ENCODE data around the gene NEURL1. TPM values are rescaled to one million over a fixed set of nuclear protein-coding genes. Genes with fewer than 3 reads are reported as not detected.
A peak's percentile ranks its signal among the peaks of the same experiment; 100 is the strongest.

Gene NEURL1
- total RNA-seq, 1 donor from 2014 or later, result 12.0 TPM

- Histone ChIP-seq H3K36me3 (ENCODE audit: control insufficient read depth in 3 of 3, insufficient read depth in 3 of 3, low read length in 3 of 3) (peaks cover 23 to 33% (median 24%) of the 10 kb centered on the region in 3 donors), H3K27ac (ENCODE audit: low read depth, low read length) (peak overlapping the region; percentile 56), H3K4me3 (ENCODE audit: low read length in 3 of 3) (no peak overlapping the region), H3K27me3 (ENCODE audit: control insufficient read depth in 3 of 3, insufficient read depth in 3 of 3, low read length in 3 of 3) (no peaks in the 10 kb centered on the region), H3K9ac (ENCODE audit: low read depth in 1 of 3, low read length in 3 of 3) (peak overlapping the region in 2 of 3 donors; percentile 33 to 60), H3K4me1 (ENCODE audit: control insufficient read depth in 3 of 3, insufficient read depth in 3 of 3, low read length in 3 of 3) (peaks cover 79 to 91% (median 80%) of the 10 kb centered on the region in 3 donors), H3K9me3 (ENCODE audit: control insufficient read depth in 3 of 3, low read length in 3 of 3) (no peaks in the 10 kb centered on the region)
Observed at GRCh38 chr10:103619424-103620351, 126.2 kb downstream of the NEURL1 start.

GRCh38 chr10:103620352-103620740, 126.8 kb downstream of the NEURL1 start:
- no peak overlapping the region for H3K4me3 ChIP-seq (ENCODE audit: low read length in 3 of 3)
- peaks cover 29 to 39% (median 31%) of the 10 kb centered on the region in 3 donors for H3K36me3 ChIP-seq (ENCODE audit: control insufficient read depth in 3 of 3, insufficient read depth in 3 of 3, low read length in 3 of 3)
- peak overlapping the region in 1 of 3 donors; percentile 40 for H3K9ac ChIP-seq (ENCODE audit: low read depth in 1 of 3, low read length in 3 of 3)
- H3K9me3 ChIP-seq (ENCODE audit: control insufficient read depth in 3 of 3, low read length in 3 of 3), result no peaks in the 10 kb centered on the region
- peaks cover 72 to 85% (median 73%) of the 10 kb centered on the region in 3 donors for H3K4me1 ChIP-seq (ENCODE audit: control insufficient read depth in 3 of 3, insufficient read depth in 3 of 3, low read length in 3 of 3)
- peak overlapping the region; percentile 56 for H3K27ac ChIP-seq (ENCODE audit: low read depth, low read length)
- no peaks in the 10 kb centered on the region for H3K27me3 ChIP-seq (ENCODE audit: control insufficient read depth in 3 of 3, insufficient read depth in 3 of 3, low read length in 3 of 3)

- peaks cover 35 to 46% (median 39%) of the 10 kb centered on the region in 3 donors for H3K36me3 ChIP-seq (ENCODE audit: control insufficient read depth in 3 of 3, insufficient read depth in 3 of 3, low read length in 3 of 3)
- H3K9me3 ChIP-seq (ENCODE audit: control insufficient read depth in 3 of 3, low read length in 3 of 3), result no peaks in the 10 kb centered on the region
- H3K27ac ChIP-seq (ENCODE audit: low read depth, low read length), result peak overlapping the region; percentile 38
- H3K4me3 ChIP-seq (ENCODE audit: low read length in 3 of 3), result peak overlapping the region in 1 of 3 donors; percentile 13
- peaks cover 65 to 78% (median 66%) of the 10 kb centered on the region in 3 donors for H3K4me1 ChIP-seq (ENCODE audit: control insufficient read depth in 3 of 3, insufficient read depth in 3 of 3, low read length in 3 of 3)
- no peaks in the 10 kb centered on the region for H3K27me3 ChIP-seq (ENCODE audit: control insufficient read depth in 3 of 3, insufficient read depth in 3 of 3, low read length in 3 of 3)
- peak overlapping the region in 1 of 3 donors; percentile 50 for H3K9ac ChIP-seq (ENCODE audit: low read depth in 1 of 3, low read length in 3 of 3)
Observed at GRCh38 chr10:103620891-103621782, 127.6 kb downstream of the NEURL1 start.

- no peaks in the 10 kb centered on the region for H3K9me3 ChIP-seq (ENCODE audit: control insufficient read depth in 3 of 3, low read length in 3 of 3)
- peak overlapping the region in 1 of 3 donors; percentile 13 for H3K4me3 ChIP-seq (ENCODE audit: low read length in 3 of 3)
- H3K4me1 ChIP-seq (ENCODE audit: control insufficient read depth in 3 of 3, insufficient read depth in 3 of 3, low read length in 3 of 3), result peaks cover 59 to 71% (median 60%) of the 10 kb centered on the region in 3 donors
- H3K9ac ChIP-seq (ENCODE audit: low read depth in 1 of 3, low read length in 3 of 3), result peak overlapping the region in 2 of 3 donors; percentile 8 to 10
- peak overlapping the region; percentile 38 for H3K27ac ChIP-seq (ENCODE audit: low read depth, low read length)
- no peaks in the 10 kb centered on the region for H3K27me3 ChIP-seq (ENCODE audit: control insufficient read depth in 3 of 3, insufficient read depth in 3 of 3, low read length in 3 of 3)
- H3K36me3 ChIP-seq (ENCODE audit: control insufficient read depth in 3 of 3, insufficient read depth in 3 of 3, low read length in 3 of 3), result peaks cover 39 to 48% (median 43%) of the 10 kb centered on the region in 3 donors
Observed at GRCh38 chr10:103621783-103622125, 128.2 kb downstream of the NEURL1 start.

- no peaks in the 10 kb centered on the region for H3K27me3 ChIP-seq (ENCODE audit: control insufficient read depth in 3 of 3, insufficient read depth in 3 of 3, low read length in 3 of 3)
- peaks cover 40 to 48% (median 48%) of the 10 kb centered on the region in 3 donors for H3K36me3 ChIP-seq (ENCODE audit: control insufficient read depth in 3 of 3, insufficient read depth in 3 of 3, low read length in 3 of 3)
- no peaks in the 10 kb centered on the region for H3K9me3 ChIP-seq (ENCODE audit: control insufficient read depth in 3 of 3, low read length in 3 of 3)
- peak overlapping the region in 1 of 3 donors; percentile 8 for H3K9ac ChIP-seq (ENCODE audit: low read depth in 1 of 3, low read length in 3 of 3)
- peak overlapping the region; percentile 38 for H3K27ac ChIP-seq (ENCODE audit: low read depth, low read length)
- peaks cover 53 to 66% (median 55%) of the 10 kb centered on the region in 3 donors for H3K4me1 ChIP-seq (ENCODE audit: control insufficient read depth in 3 of 3, insufficient read depth in 3 of 3, low read length in 3 of 3)
- H3K4me3 ChIP-seq (ENCODE audit: low read length in 3 of 3), result no peak overlapping the region
Observed at GRCh38 chr10:103622286-103622685, 128.8 kb downstream of the NEURL1 start.

- no peak overlapping the region for H3K27ac ChIP-seq (ENCODE audit: low read depth, low read length)
- peaks cover 46 to 58% (median 47%) of the 10 kb centered on the region in 3 donors for H3K4me1 ChIP-seq (ENCODE audit: control insufficient read depth in 3 of 3, insufficient read depth in 3 of 3, low read length in 3 of 3)
- H3K27me3 ChIP-seq (ENCODE audit: control insufficient read depth in 3 of 3, insufficient read depth in 3 of 3, low read length in 3 of 3), result no peaks in the 10 kb centered on the region
- peak overlapping the region in 1 of 3 donors; percentile 14 for H3K9ac ChIP-seq (ENCODE audit: low read depth in 1 of 3, low read length in 3 of 3)
- peaks cover 41 to 56% (median 51%) of the 10 kb centered on the region in 3 donors for H3K36me3 ChIP-seq (ENCODE audit: control insufficient read depth in 3 of 3, insufficient read depth in 3 of 3, low read length in 3 of 3)
- H3K4me3 ChIP-seq (ENCODE audit: low read length in 3 of 3), result no peak overlapping the region
- no peaks in the 10 kb centered on the region for H3K9me3 ChIP-seq (ENCODE audit: control insufficient read depth in 3 of 3, low read length in 3 of 3)
Observed at GRCh38 chr10:103622935-103623574, 129.6 kb downstream of the NEURL1 start.

- Histone ChIP-seq H3K27me3 (ENCODE audit: control insufficient read depth in 3 of 3, insufficient read depth in 3 of 3, low read length in 3 of 3) (no peaks in the 10 kb centered on the region), H3K9ac (ENCODE audit: low read depth in 1 of 3, low read length in 3 of 3) (no peak overlapping the region), H3K27ac (ENCODE audit: low read depth, low read length) (no peak overlapping the region), H3K9me3 (ENCODE audit: control insufficient read depth in 3 of 3, low read length in 3 of 3) (no peaks in the 10 kb centered on the region), H3K4me1 (ENCODE audit: control insufficient read depth in 3 of 3, insufficient read depth in 3 of 3, low read length in 3 of 3) (peaks cover 19 to 27% (median 20%) of the 10 kb centered on the region in 3 donors), H3K4me3 (ENCODE audit: low read length in 3 of 3) (no peak overlapping the region), H3K36me3 (ENCODE audit: control insufficient read depth in 3 of 3, insufficient read depth in 3 of 3, low read length in 3 of 3) (peaks cover 36 to 50% (median 44%) of the 10 kb centered on the region in 3 donors)
Observed at GRCh38 chr10:103626178-103626577, 132.7 kb downstream of the NEURL1 start.

GRCh38 chr10:103627111-103627892, 133.8 kb downstream of the NEURL1 start:
- Histone ChIP-seq H3K4me1 (ENCODE audit: control insufficient read depth in 3 of 3, insufficient read depth in 3 of 3, low read length in 3 of 3) (peaks cover 8 to 16% (median 9%) of the 10 kb centered on the region in 3 donors), H3K27ac (ENCODE audit: low read depth, low read length) (no peak overlapping the region), H3K4me3 (ENCODE audit: low read length in 3 of 3) (no peak overlapping the region), H3K9ac (ENCODE audit: low read depth in 1 of 3, low read length in 3 of 3) (no peak overlapping the region), H3K27me3 (ENCODE audit: control insufficient read depth in 3 of 3, insufficient read depth in 3 of 3, low read length in 3 of 3) (no peaks in the 10 kb centered on the region), H3K9me3 (ENCODE audit: control insufficient read depth in 3 of 3, low read length in 3 of 3) (no peaks in the 10 kb centered on the region), H3K36me3 (ENCODE audit: control insufficient read depth in 3 of 3, insufficient read depth in 3 of 3, low read length in 3 of 3) (peaks cover 36 to 48% (median 43%) of the 10 kb centered on the region in 3 donors)

- H3K27ac ChIP-seq (ENCODE audit: low read depth, low read length), result no peak overlapping the region
- H3K4me1 ChIP-seq (ENCODE audit: control insufficient read depth in 3 of 3, insufficient read depth in 3 of 3, low read length in 3 of 3), result peaks cover 4 to 10% (median 7%) of the 10 kb centered on the region in 3 donors
- H3K4me3 ChIP-seq (ENCODE audit: low read length in 3 of 3), result no peak overlapping the region
- H3K9me3 ChIP-seq (ENCODE audit: control insufficient read depth in 3 of 3, low read length in 3 of 3), result no peaks in the 10 kb centered on the region
- no peaks in the 10 kb centered on the region for H3K27me3 ChIP-seq (ENCODE audit: control insufficient read depth in 3 of 3, insufficient read depth in 3 of 3, low read length in 3 of 3)
- H3K9ac ChIP-seq (ENCODE audit: low read depth in 1 of 3, low read length in 3 of 3), result no peak overlapping the region
- peaks cover 33 to 45% (median 42%) of the 10 kb centered on the region in 3 donors for H3K36me3 ChIP-seq (ENCODE audit: control insufficient read depth in 3 of 3, insufficient read depth in 3 of 3, low read length in 3 of 3)
Observed at GRCh38 chr10:103627893-103628292, 134.4 kb downstream of the NEURL1 start.

Measured in skeletal muscle tissue (tissue), 4 donors.